ENCODE results near the gene INHBE. TPM values are rescaled to one million over a fixed set of nuclear protein-coding genes. Genes with fewer than 3 reads are reported as not detected.

The INHBE gene
- total and polyA plus RNA-seq, 2 of the 8 experiments (the other 6 are each of a cell fraction or from before 2014, with no cell fraction given) = 10.2 to 18.8 TPM

GRCh38 chr12:57460841-57461275, 5.8 kb downstream of the INHBE start (continued):
- no peak for TF ChIP-seq CHD7 (IDR thresholded peaks at IDR 0.05; ENCODE audit: insufficient replicate concordance, low read length)
- no peak for TF ChIP-seq ASH2L (IDR thresholded peaks at IDR 0.05; ENCODE audit: low read length)
- TF ChIP-seq ZNF274 (IDR thresholded peaks at IDR 0.05; ENCODE audit: borderline replicate concordance, extremely low read depth, low read length) = no peak
- TF ChIP-seq CHD2 (IDR thresholded peaks at IDR 0.05; ENCODE audit: low read length) = no peak
- TF ChIP-seq FOSL1 (IDR thresholded peaks at IDR 0.05; ENCODE audit: insufficient read depth, low read depth, low read length) = no peak
- no peak; a peak in 1 of 3 replicates for TF ChIP-seq EP300 (IDR thresholded peaks at IDR 0.05; ENCODE audit: borderline replicate concordance in 1 of 2, low read depth in 2 of 2, low read length in 2 of 2)
- TF ChIP-seq KDM5A (IDR thresholded peaks at IDR 0.05; ENCODE audit: low read length) = no peak
- no peak for TF ChIP-seq BRCA1 (IDR thresholded peaks at IDR 0.05; ENCODE audit: low read depth, low read length)
- TF ChIP-seq NANOG (IDR thresholded peaks at IDR 0.05; ENCODE audit: insufficient read depth, low read depth, low read length, poor library complexity, severe bottlenecking) = no peak
- TF ChIP-seq RXRA (IDR thresholded peaks at IDR 0.05; ENCODE audit: insufficient read depth, low read depth, low read length) = peak; percentile 74; the same call in 1 of the 2 replicates
- TF ChIP-seq PHF8 (conservative IDR thresholded peaks at IDR 0.05; ENCODE audit: low read depth, low read length) = no peak; the same call in 1 of the 2 replicates
